HS-5 (cell line): ENCODE data around the gene PRSS33.

Experiments
- DNase-seq: peaks from one replicate; pipeline ENCODE4 v3.0.0-alpha.2; 2012; ENCODE audit warnings: low read depth

PRSS33 gene

GRCh38 chr16:2763173-2763572, 24.2 kb downstream of the PRSS33 start:
- no peak for DNase-seq

DNA sequence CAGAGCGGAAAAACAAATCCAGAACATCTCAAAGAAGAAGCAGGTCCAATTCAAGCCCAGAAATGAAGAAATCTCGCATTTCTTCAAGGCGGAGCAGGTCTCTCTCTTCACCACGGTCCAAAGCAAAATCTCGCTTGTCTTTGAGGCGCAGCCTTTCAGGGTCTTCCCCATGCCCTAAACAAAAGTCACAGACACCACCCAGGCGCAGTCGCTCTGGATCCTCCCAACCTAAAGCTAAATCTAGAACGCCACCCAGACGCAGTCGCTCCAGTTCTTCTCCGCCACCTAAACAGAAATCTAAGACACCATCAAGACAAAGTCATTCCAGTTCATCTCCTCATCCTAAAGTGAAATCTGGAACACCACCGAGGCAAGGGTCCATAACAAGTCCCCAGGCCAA, 24.6 kb downstream of the PRSS33 start:
- no peak for DNase-seq

- no peak for DNase-seq
These were observed 25.3 kb downstream of the PRSS33 start for GRCh38 chr16:2761886-2762583.

GRCh38 chr16:2761472-2761871, 25.9 kb downstream of the PRSS33 start:
- no peak for DNase-seq

DNA sequence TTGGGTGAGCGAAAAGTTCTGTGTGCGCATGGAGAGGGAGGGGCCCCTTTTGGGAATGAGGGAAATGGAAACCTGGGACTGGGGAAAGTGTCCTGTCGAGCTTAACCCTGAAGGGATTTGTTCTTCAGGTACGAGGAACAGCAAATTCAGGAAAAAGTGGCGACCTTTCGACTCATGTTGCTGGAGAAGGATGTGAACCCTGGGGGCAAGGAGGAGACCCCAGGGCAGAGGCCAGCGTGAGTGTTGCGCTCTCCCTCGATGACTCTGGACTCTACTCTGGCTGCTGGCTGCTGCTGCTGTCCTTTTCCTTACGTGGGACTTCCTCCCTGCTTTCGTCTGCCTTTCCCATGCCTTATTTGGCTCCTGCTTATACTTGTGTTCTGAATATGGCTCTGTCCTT, 30.0 kb downstream of the PRSS33 start:
- no peak for DNase-seq

GRCh38 chr16:2756288-2757015, 30.9 kb downstream of the PRSS33 start:
- DNase-seq: no peak

DNA sequence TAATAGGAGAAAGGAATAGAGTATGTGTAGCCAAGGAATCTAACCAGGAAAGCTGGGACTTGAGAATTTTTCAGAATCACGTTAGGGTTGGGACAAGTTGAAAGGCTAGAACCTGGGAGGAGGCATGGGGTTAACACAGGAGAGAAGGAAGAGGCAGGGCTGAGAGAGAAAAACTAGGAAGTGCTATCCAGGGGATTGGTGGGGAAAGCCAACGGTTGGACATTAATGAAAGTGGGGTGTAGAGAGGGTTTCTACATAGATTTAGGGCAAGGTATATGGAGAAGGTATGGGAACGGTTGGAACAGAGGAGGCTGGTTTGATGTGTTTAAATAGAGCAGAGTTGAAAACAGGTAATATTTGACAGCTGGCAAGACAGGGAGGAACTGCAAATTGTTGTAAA, 32.2 kb downstream of the PRSS33 start:
- DNase-seq: no peak

- DNase-seq: no peak
These were observed 33.7 kb downstream of the PRSS33 start for GRCh38 chr16:2753733-2754020.

DNA sequence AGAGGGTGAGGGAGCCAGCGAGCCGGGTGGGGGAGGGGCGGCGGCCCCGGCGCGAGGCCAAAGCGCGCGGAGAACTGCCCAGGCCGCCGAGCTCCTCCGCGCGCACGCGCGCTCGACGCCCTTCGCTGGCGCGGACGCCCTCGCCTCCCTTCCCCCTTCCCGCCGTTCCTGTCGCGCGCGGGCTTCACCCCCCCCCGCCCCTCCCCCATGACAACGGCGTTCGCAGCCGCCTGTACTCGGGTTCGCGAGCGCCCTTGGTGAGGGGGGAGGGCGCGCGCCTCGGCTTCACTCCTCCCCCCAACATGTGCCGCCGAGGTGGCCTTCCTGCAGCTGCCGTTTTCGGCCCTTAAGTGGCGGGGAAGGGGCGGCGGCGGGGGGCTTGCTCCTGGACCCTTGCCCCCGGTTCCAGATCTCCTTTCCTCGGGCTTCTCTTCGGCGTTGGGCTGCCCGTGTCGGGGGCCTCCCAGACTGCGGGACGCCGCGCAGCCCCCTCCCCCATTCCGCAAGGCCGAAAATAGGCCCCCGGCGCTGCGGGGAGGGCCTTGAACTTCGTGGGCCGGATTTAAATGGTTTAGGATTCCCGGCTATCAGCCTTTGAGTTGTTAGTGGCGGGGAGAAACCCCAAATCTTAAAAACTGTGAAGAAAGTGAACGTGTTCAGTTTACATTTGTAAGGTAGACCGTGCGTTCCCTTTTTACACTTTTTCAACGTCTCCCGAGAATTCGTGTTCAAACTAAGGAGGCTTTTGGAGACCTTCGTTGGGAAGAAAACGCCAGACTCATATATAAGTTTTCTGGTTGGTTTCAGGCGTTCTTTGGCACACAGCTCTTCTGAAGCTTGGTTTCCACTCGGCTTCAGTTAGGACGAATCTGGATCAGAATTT, 34.3 kb downstream of the PRSS33 start:
- peak; percentile 36 for DNase-seq

GRCh38 chr16:2752035-2752849, 35.1 kb downstream of the PRSS33 start, which contains the start of gene SRRM2:
Gene SRRM2, plus strand, starts transcription at chr16:2752638. Its CDS starts 3,727 bp downstream, at chr16:2756365.
- peak; percentile 91 for DNase-seq

DNA sequence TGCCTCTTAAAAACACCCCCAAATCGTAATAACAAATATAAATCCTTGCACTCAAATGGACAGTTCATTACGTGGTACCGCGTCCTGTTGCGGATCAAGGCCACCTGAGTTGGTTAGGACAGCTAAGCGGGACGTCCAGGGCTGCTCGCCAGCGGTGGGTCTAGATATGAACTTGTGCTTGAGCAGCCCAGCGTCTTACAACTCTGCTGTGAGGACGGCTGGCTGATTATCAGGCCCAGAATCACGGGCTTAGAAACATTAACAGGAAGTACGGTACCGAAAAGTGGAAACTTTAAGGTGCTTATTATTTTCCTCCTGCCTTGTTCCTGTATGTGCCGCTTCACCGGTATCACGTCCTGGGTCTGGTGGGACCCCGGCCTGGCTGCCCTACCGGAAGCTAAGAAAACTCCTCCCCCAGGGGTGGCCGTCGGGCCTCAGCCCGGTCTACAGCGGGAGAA, 35.8 kb downstream of the PRSS33 start:
- DNase-seq: no peak

- no peak for DNase-seq
These were observed 37.4 kb downstream of the PRSS33 start for GRCh38 chr16:2749936-2750335.

DNA sequence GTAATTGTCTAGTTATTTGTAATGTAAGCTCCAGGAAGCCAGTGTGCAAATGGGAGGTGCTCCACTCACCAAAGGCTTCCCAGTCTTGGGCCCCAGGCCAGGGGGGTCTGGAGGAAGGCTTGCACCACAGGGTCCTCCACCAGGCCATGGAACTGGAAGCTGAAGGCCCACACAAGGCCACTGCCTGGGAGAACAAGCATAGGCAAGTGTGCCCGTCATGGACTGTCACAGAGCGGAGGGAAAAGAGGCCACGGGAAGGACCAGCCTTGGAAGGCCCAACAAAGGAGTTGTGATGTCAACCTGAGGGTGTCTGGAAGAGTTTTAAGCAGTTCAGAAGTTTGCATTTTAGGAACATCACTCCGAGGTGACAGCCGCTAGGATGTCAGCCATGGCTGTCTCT, 37.9 kb downstream of the PRSS33 start:
- DNase-seq: no peak

- DNase-seq: no peak
These were observed 38.5 kb downstream of the PRSS33 start for GRCh38 chr16:2748757-2749455.

DNA sequence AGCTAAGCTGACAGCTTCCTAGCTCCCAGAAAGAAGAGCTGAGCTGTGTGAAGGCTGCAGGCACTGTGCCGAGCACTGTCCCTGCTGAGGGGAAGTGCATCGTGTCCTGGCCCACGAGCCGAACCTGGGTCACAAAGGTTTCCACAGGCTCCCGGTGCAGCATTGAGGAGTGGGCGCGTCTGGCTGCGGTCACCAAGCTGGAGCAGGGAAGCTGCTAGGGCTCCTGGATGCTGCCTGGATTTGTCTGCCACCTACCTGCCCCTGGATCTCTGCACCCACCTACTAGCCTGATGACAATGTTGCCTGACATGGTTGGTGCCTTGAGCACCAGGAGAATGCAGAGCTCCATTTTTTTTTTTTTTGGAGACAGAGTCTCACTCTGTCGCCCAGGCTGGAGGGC, 41.4 kb downstream of the PRSS33 start:
- no peak for DNase-seq

DNA sequence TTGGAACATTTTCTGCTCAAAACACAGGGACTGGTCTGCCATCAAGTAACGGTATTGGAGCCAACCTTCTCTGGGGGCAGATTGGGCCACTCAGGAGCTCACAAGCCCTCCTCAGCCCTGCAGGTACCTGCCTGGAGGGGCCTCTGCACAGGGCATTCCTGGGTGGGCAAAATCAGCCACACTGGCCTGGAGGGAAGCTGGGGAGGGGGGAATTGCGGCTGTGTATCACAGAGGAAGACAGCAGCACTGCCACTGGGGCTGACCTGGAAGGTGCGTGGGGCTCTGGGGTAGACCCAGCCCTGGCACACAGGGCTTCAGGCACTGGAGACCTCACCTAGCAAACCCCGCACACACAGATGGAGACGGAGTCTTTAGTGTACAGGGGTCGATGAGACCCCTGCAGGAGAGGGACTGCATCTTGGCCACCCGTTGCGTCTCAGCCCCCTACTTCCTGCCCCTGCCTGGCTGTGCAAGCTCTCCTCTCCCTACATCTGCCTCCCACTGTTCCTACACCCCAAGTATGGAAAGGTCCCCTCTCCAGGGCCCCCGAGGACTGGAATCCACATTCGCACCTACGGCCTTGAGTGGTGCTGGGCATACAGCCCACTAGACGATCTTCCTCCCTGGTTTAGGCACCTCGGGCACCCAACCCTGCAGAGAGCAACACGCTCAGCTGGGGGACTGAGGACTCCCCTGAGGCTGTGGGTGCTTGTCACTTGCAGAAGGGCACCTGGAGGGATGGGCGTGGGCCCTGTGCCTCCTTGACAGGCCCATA, 42.1 kb downstream of the PRSS33 start:
- no peak for DNase-seq

DNA sequence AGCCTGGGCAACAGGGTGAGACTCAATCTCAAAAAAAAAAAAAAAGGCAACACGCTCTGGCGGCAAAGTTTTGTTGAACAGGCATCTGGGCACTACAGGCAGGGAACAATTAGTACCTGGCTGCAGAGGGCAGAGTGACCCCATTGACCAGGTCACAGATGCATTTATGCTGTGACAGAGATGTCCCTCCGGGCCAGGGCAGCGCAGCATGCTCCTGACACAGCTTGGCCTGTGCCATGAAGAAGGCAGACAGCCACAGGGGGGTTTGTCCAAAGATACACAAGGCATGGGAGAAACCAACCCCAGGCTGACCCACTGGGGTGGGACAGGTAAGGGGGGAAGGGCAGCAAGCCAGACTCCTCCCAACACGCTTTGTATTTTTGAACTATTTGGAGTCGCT, 42.6 kb downstream of the PRSS33 start:
- DNase-seq: no peak

GRCh38 chr16:2743007-2743810, 44.2 kb downstream of the PRSS33 start:
- no peak for DNase-seq

GRCh38 chr16:2742323-2743006, 44.9 kb downstream of the PRSS33 start:
- DNase-seq: no peak
